Measurements from ENCODE around the gene HDC. TPM values are rescaled to one million over a fixed set of nuclear protein-coding genes. Genes with fewer than 3 reads are reported as not detected.

HDC gene
- polyA plus RNA-seq, 1 donor: 1.2 TPM

- DNase-seq (ENCODE audit: low read depth): no peak
Observed at GRCh38 chr15:50227076-50227475, 38.5 kb downstream of the HDC start.

DNA sequence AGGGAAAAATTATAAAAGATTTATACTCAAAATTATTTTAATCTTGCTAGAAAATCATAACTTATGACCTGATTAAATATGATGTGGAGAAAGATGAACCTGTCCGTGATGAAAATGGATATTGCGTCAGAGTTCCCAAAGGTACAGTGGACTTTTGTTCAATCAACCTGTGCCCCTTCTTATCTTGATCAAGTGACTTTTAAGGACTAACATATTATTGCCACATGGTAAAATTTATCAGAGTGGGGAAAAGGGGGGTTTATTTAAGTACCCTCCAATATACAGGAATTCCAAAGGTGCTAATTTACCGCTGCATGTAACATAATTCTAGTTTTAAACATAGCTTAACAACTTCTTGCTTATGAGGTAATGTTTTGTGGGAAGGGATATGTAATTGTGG, 39.6 kb downstream of the HDC start:
- DNase-seq (ENCODE audit: low read depth): no peak

- DNase-seq (ENCODE audit: low read depth): no peak
Observed at GRCh38 chr15:50225057-50225456, 40.5 kb downstream of the HDC start.

DNA sequence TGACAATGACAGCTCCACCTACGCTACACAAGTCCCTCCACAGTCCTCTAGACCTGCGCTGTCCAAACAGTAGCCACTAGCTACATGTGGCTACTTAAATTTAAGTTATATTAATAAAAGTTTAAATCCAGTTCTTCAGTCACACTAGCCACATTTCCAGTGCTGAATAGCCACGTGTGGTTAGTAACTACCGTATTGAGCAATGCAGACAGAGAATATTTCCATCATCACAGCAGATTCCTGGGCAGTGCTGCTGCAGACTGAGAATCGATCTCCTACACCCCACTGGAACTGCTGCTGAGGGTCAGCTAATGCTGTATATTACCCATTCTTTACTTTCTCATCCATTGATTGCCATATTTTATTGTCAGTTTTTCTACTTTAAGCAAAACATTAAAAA, 40.9 kb downstream of the HDC start:
- no peak for DNase-seq (ENCODE audit: low read depth)

GRCh38 chr15:50222181-50222580, 43.3 kb downstream of the HDC start:
- no peak for DNase-seq (ENCODE audit: low read depth)

- DNase-seq (ENCODE audit: low read depth): no peak
Observed at GRCh38 chr15:50219820-50220219, 45.7 kb downstream of the HDC start.

- DNase-seq (ENCODE audit: low read depth): no peak
Observed at GRCh38 chr15:50218691-50219090, 46.8 kb downstream of the HDC start.

GRCh38 chr15:50218291-50218690, 47.2 kb downstream of the HDC start:
- DNase-seq (ENCODE audit: low read depth): no peak

DNA sequence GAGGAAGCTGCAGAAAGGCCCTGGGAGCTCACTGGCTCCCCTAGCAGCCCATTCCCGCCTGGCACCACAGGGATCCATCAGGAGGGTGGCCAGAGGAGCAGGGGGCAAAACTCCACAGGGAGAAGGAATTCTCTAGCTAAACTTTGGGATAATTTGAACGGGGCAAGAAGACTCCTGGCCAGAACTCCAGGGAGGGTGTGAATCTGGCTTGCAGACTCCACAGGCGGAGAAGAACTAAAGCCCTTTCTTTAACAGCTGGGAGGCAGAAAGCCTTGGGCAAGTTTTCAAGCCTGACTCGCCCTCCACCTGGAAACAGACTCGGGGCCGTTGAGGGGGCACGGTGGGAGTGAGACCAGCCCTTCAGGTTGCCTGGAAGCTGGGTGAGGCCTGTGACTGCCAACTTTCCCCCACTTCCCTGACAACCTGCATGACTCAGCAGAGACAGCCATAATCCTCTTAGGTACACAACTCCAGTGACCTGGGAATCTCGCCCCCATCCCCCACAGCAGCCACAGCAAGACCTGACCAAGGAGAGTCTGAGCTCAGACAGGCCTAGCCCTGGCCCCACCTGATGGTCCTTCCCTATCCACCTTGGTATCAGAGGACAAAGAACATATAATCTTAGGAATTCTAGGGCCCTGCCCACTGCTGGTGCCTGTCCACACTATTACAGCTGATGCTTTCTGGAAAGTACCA, 54.9 kb downstream of the HDC start:
- no peak for DNase-seq (ENCODE audit: low read depth)

- no peak for DNase-seq (ENCODE audit: low read depth)
Observed at GRCh38 chr15:50209809-50210208, 55.7 kb downstream of the HDC start.

DNA sequence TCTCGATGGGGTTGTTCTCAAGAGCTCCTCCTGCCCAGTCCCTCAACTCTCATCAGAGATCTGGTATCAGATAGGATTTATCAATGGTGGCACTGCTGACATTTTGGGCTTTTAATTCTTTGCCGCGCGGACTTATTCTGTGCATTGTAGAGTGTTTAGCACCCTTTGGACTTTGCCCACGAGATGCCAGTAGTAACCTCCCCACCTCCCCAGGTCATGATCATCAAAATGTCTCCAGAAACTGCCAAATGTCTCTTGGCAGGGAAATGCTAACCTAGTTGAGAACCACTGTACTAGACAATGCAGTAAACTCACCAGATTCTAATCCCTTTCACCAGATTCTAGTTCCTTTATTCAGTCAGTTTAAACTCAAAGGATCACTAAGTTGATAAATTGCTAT, 59.5 kb downstream of the HDC start:
- DNase-seq (ENCODE audit: low read depth): no peak

GRCh38 chr15:50202003-50202402, 63.5 kb downstream of the HDC start:
- no peak for DNase-seq (ENCODE audit: low read depth)

- no peak for DNase-seq (ENCODE audit: low read depth)
Observed at GRCh38 chr15:50192926-50193620, 72.5 kb downstream of the HDC start.

- no peak for DNase-seq (ENCODE audit: low read depth)
Observed at GRCh38 chr15:50192164-50192563, 73.4 kb downstream of the HDC start.

Other genes starting within 250 kb of the HDC start
- 1.9 TPM for gene ATP8B4, start 146.5 kb downstream of the HDC start, polyA plus RNA-seq (ENCODE audit: insufficient read length)
- gene SLC27A2, start 83.5 kb downstream of the HDC start, polyA plus RNA-seq (ENCODE audit: insufficient read length): 0.09 TPM
- gene GABPB1, start 89.5 kb upstream of the HDC start, polyA plus RNA-seq (ENCODE audit: insufficient read length): 16.2 TPM
- gene USP8, start 158.7 kb upstream of the HDC start, polyA plus RNA-seq (ENCODE audit: insufficient read length): 30.2 TPM